Activated CD4-positive, alpha-beta T cell treated with anti-CD3 and anti-CD28 coated beads, Interleukin-2, amount 10 ng/mL, durations not matched to agents 24 days and 14 days (primary cell): ENCODE measurements around the gene EGFL8. TPM values are rescaled to one million over a fixed set of nuclear protein-coding genes. Genes with fewer than 3 reads are reported as not detected.
A peak's percentile ranks its signal among the peaks of the same experiment; 100 is the strongest.
"Not testable (repeated sequence)": the region's sequence is repeated elsewhere in the genome, so short reads cannot be mapped to it uniquely, and the experiment has no call there.

Source experiments
- DNase-seq: peaks from one replicate; pipeline ENCODE4 v3.0.0; 2022
- H3K27ac Mint-ChIP-seq: one replicate; pipeline ENCODE4 v1.8.0; 2022; ENCODE audit warnings: mild to moderate bottlenecking, mixed read lengths
- H3K27me3 Mint-ChIP-seq: one replicate; pipeline ENCODE4 v1.8.0; 2022; ENCODE audit warnings: mixed read lengths
- H3K36me3 Mint-ChIP-seq: one replicate; pipeline ENCODE4 v1.8.0; 2022; ENCODE audit warnings: low read depth, mild to moderate bottlenecking, mixed read lengths
- H3K4me1 Mint-ChIP-seq: one replicate; pipeline ENCODE4 v1.8.0; 2021; ENCODE audit warnings: mixed read lengths
- H3K4me3 Mint-ChIP-seq: one replicate; pipeline ENCODE4 v1.8.0; 2022; ENCODE audit warnings: mild to moderate bottlenecking, moderate library complexity, mixed read lengths
- H3K9me3 Mint-ChIP-seq: one replicate; pipeline ENCODE4 v1.8.0; 2021; ENCODE audit warnings: mixed read lengths
- intact Hi-C: fragments of 100-400 bp; cut with micrococcal nuclease; formaldehyde crosslinking; loops from one replicate; pipeline ENCODE4 v1.15.1; 2023
- total RNA-seq: library from RNA; stranded (reverse); gene quantifications from 2 replicates; pipeline ENCODE4 v1.2.3, GENCODE V29; 2022

The EGFL8 gene
- total RNA-seq, 1 donor from 2014 or later, result 8.6 TPM

DNA sequence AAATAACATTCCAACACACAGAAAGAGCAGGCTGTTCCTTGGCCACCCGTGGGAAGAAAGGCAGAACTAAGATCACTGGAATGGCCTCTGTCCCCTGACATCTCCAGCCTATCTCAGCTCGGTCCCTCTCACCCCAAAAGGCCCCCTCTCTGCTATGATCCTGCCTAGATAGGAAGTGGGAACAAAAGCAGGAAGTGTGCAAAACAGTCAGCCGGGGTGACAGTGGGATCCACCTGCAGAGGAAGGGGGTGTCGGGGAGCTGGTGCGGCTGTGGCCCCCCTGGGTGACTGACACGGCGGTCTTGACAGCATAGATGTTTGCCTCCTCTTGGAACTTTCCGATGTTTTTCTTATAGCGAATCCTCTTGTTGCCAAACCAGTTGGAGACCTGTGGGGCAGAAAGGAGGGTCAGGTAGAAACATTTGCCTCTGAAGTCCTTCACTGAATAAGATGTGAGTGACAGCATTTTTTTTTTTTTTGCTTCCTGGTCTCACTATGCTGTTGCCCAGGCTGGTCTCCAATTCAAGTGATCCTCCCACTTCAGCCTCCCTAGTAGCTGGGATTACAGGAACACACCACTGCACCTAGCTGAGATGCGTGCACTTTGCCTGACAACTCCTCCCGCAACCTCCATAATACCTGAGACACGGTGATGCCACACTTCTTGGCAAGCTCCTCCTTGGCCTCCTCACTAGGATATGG, 22.8 kb downstream of the EGFL8 start:
- Mint-ChIP-seq H3K9me3 (no peaks in the 10 kb centered on the region), H3K4me3 (peak overlapping the region; percentile 31), H3K4me1 (peaks cover 51% of the 10 kb centered on the region), H3K27ac (peak overlapping the region; percentile 89), H3K27me3 (no peaks in the 10 kb centered on the region), H3K36me3 (peaks cover 56% of the 10 kb centered on the region)
- intact Hi-C loops, result no loop called here
- DNase-seq, result no peak

DNA sequence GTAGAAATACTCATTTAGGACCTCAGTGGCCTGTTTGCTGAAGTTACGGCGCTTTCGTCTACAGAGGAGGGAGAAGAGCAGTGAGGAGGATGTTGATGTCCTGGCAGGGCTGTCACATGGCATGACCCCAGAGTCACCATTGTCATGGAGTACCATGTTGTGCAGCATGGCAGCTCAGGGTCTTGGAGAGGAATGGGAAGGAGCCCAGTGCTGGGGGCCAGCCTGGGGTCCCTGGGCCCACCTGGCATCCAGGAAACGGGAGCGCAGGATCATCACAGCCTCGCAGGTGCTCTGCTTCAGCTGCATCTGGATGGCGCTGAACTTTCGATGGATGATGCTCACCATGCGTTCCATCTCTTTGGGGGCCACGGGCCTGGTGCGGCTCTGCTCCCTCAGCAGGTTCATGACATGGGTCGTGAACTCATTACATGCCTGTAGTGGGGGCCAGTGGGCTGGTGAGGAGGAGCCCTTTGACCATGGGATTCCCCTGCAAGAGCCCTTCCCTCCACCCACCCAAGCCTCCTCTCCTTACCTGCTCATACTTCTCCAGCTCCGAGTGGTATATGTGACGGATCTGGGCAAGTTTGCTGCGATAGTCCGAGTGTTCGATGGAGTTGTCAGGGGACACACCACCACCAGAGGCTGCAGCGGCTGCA, 23.5 kb downstream of the EGFL8 start:
- Mint-ChIP-seq H3K36me3 (peaks cover 57% of the 10 kb centered on the region), H3K27ac (peak overlapping the region; percentile 81), H3K4me1 (peaks cover 51% of the 10 kb centered on the region), H3K4me3 (peak overlapping the region; percentile 87)
- intact Hi-C loops, DNase-seq, H3K27me3 Mint-ChIP-seq, H3K9me3 Mint-ChIP-seq: not testable (repeated sequence)

DNA sequence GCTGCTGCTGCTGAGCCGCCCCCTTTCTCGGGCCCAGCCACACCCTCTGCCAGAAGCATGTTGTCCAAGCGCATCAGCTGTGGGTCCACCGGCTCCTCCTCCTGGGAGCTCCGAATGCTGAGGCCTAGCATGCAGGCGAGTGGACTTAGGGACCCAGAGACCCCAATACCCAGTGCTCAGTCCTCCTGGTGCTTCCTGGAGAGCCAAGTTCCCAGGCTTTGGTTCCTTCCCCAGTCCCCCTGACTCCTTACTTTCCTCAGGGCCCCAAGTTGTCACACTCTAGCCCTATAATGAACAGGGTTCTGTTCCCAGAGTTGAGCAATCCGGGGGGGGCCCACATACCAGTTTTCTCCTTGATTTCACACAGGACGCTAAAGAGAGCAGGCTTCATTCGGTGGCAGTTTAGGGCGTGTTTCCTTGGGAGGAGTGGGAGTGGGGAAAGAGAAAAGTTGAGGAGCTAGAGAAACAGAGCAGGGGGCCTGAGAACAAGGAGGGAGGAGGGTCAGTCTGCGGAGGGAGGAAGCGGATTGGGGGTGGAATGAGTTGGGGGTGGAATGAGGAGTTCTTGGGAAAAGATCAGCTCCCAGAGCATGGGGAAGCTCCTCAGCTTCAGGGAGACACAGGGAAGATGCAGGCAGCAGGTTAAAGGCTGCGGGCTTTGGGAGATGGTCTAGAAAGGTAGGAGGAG, 24.1 kb downstream of the EGFL8 start:
- peak overlapping the region; percentile 87 for H3K4me3 Mint-ChIP-seq
- H3K36me3 Mint-ChIP-seq, result peaks cover 54% of the 10 kb centered on the region
- intact Hi-C loops, result no loop called here
- H3K27ac Mint-ChIP-seq, result peak overlapping the region; percentile 79
- H3K27me3 Mint-ChIP-seq, result no peaks in the 10 kb centered on the region
- peaks cover 50% of the 10 kb centered on the region for H3K4me1 Mint-ChIP-seq
- no peaks in the 10 kb centered on the region for H3K9me3 Mint-ChIP-seq
- no peak for DNase-seq

DNA sequence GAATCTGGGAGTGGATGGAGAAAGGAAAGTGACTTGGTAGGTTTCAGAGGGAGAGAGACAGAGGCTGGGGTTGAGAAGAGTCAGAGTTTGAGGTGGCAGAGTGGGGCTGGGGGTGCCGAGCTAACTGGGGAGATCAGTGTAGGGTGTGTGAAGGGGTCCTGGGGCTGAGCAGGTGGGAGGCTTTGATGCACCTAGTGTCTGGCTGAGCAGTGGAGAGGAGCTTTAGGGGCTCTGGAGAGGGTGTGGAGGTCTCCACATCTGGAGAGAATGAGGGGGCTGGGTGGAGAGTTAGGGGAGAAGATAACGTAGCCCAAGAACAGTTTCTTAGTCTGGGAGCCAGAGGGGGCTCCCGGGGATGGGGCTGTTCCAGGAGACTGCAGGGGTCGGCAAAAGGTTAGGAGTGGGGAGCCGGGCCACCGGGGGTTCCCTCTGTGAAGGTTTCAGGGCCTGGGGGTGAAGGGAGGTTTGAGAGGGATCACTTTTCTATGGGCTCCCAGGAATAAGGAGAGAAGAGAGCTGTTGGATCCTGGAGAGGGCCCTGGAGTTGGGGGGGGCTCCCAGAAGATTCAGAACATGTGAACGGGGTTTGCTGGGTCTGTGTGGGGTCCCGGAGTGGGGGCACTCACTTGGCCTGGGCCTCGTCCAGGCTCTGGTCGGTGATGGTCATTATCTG, 24.8 kb downstream of the EGFL8 start:
- Mint-ChIP-seq H3K36me3 (peaks cover 49% of the 10 kb centered on the region), H3K4me3 (peak overlapping the region; percentile 87), H3K4me1 (peaks cover 57% of the 10 kb centered on the region), H3K27ac (peak overlapping the region; percentile 79), H3K27me3 (no peaks in the 10 kb centered on the region), H3K9me3 (no peaks in the 10 kb centered on the region)
- intact Hi-C loops, result no loop called here
- no peak for DNase-seq

DNA sequence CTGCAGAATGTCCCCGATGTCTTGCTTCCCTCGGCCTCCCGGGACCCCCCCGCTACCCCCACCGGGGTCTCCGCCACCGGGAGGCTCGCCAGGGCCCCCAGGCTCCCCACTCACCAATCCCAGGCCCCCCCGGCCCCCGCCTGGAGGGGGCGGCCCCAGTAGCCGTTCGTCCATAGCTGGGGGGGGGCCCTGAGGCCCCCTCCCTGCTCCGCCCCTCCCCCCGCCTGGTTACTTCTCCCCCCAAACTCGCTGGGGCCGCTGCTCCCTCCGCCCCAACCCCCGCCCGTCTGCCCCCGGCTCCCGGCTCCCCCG, 25.3 kb downstream of the EGFL8 start:
- no peak for DNase-seq
- Mint-ChIP-seq H3K9me3 (no peaks in the 10 kb centered on the region), H3K4me1 (peaks cover 62% of the 10 kb centered on the region), H3K27me3 (no peaks in the 10 kb centered on the region), H3K36me3 (peaks cover 47% of the 10 kb centered on the region), H3K4me3 (peak overlapping the region; percentile 97), H3K27ac (peak overlapping the region; percentile 79)
- intact Hi-C loops, result loop anchor here (1.0 to 10.0 kb wide), 4 partner anchors 11 to 1975 kb away; partner anchors contain the start of genes ATF6B, RGL2, RNF5 and TRIM26

DNA sequence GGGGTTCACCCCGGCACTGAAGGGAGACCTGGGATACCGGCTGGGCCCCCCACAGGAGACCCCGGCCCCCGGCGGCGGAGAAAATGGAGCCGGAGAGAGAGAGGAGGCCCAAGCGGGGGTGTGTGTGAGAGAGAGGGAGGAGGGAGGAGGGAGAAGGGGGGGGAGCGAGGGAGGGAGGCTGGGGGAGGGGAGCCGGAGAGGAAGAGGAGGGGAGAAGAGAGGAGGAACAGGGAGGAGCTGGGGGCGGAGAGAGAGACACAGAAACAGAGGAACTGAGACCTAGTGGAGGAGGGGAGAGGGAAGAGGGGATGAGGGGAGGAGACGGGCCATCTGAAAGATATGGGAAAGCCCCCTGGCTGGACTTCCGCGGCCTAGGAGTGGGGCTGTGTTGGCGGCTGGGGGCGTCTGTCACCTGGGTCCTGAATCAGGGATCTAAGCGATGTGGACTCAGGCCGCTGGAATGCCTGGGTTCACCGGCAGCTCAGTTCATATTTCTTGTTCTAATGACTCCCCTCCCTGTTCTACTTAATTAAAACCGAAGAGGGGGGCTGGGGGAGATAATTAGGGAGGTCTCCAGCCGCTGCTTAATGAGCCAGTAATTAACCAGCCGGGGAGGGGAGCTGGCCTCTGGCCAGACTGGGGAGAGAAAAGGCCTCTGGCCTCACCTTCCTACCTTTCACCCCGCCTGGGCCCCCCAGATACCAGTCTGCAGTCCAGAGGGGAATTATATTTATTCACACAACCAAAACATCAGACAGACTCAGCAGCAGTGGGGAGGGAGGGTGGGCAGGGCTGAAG, 25.9 kb downstream of the EGFL8 start, which contains the start of gene PBX2:
PBX2 (minus strand) TSS at position 149 of the 798 bp plus-strand sequence. CDS start 287 bp downstream, outside the sequence.
- peak within 1 kb of the TSS; percentile 97 for H3K4me3 Mint-ChIP-seq
- H3K27me3 Mint-ChIP-seq, result no peaks in the 10 kb centered on the region
- intact Hi-C loops, result loop anchor here (1.0 to 10.0 kb wide), 4 partner anchors 12 to 1975 kb away; partner anchors contain the start of genes ATF6B, RGL2, RNF5 and TRIM26
- peaks cover 67% of the 10 kb centered on the region for H3K4me1 Mint-ChIP-seq
- H3K27ac Mint-ChIP-seq, result peak within 1 kb of the TSS; percentile 95
- no peaks in the 10 kb centered on the region for H3K9me3 Mint-ChIP-seq
- DNase-seq, result peak; percentile 94
- peaks cover 47% of the 10 kb centered on the region for H3K36me3 Mint-ChIP-seq

DNA sequence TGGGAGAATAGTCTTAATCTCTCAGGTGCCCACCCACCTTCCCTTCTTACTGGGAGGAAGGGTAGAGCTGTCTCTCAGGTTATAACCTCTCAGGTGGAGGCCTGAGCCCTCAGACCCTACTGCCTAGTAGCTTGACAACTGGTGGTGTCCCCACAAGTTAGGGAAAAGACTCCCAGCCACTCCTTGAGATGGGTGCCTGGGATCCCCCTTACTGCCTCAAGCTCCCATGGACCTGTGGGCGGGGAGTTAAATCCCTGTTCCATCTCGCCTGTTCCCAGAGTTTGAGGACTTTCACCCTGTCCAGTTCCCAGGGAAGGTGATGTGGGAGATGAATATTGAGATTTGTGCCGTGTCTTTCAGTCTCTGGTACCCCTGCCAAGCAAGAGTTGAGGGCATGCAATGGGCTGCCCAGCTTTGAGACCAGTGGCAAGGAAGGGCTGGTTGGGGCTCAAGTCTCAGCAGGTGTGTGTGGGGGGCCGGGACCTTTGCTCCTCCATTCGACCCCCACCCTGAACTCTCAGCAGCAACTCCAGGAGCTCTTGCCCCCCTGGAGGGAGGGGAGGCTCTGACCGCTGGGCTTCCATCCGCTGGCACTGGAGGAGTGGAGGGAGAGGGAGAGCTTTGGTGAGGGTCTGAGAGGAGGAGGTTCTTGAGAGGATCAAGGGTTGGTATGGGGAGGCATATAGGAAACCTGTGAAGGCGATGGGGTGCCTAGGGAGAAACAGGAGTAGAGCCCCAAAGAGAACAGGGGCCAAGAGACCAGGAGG, 26.7 kb downstream of the EGFL8 start:
- peaks cover 62% of the 10 kb centered on the region for H3K4me1 Mint-ChIP-seq
- DNase-seq, result no peak
- H3K9me3 Mint-ChIP-seq, result no peaks in the 10 kb centered on the region
- peak overlapping the region; percentile 95 for H3K27ac Mint-ChIP-seq
- no peaks in the 10 kb centered on the region for H3K27me3 Mint-ChIP-seq
- intact Hi-C loops, result loop anchor here (1.0 to 10.0 kb wide), 4 partner anchors 13 to 1976 kb away; partner anchors contain the start of genes ATF6B, RGL2, RNF5 and TRIM26
- peaks cover 40% of the 10 kb centered on the region for H3K36me3 Mint-ChIP-seq
- peak overlapping the region; percentile 97 for H3K4me3 Mint-ChIP-seq

DNA sequence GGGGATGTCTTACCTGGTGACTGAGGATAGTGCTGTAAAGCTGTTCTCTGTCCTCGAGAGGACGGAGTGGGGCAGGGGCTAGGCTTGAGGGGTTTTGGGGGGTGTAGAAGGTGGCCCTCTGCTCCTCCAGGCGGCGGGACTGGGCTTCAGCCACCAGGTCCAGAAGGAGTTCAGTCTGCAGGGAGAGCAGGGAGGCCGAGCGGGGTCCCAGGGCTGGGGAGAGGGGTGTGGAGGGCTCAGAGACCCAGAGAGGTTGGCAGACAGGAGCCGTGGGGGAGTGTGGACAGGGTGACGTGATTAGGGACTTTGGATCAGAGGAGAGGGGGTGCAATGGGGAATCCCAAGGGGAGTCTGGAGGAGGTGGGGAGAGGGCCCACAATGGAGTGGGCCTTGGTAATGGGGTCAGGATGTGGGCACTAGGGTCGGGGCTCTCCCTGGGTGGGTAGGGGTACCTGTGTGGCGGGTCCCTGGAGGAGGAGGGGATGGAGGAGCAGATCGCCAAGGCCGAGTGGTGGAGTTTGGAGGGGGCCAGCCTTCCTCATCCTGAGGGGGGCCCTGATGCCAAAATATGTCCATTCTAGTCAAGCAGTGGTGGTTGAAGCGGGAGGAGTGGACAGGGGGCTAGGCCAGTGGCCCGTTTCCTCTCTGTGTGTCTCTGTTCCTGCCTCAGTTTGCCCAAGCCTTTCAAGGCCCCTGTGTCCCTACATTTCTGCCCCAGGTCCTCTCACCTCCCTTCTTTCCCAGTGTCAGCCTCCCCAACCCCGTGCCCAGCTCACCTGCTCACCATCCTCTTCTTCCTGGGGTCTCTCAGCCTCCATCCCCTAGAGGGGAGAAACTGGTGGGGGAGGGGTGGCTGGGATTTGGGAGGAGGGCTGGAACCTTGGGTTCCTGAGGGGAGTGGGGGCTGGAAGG, 27.6 kb downstream of the EGFL8 start:
- Mint-ChIP-seq H3K4me1 (peaks cover 59% of the 10 kb centered on the region), H3K36me3 (peaks cover 31% of the 10 kb centered on the region), H3K27ac (peak overlapping the region; percentile 95), H3K9me3 (no peaks in the 10 kb centered on the region), H3K27me3 (no peaks in the 10 kb centered on the region), H3K4me3 (peak overlapping the region; percentile 97)
- peak; percentile 75 for DNase-seq
- intact Hi-C loops, result loop anchor here (10.0 kb wide), 2 partner anchors 1103 to 1977 kb away; partner anchors contain the start of genes RGL2 and TRIM26

DNA sequence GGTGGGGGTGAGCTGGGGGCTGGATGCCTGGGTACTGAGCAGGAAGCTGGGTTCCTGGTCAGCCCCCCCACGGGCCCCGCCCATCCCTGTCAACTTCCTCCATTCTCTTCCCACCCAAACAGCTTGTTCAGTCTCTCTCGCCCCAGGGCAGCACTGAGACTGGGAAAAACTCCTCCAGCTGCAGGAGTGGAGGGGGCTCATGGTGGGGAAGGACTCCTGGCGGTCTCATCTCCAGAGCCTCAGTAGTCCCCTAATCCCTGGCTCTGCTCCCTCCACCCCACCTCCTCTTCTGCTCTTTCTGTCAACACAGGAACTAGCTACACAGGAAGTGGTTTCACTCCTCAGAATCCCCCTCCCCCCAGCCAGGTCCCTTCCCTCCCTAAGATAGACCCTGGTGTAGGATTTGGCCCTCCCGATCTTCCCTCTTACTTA, 28.2 kb downstream of the EGFL8 start, which contains the start of gene GPSM3:
GPSM3 (minus strand) TSS at position 36 of the 432 bp plus-strand sequence. CDS start 130 bp downstream, outside the sequence.
- intact Hi-C loops, result loop anchor here (10.0 kb wide), 2 partner anchors 1102 to 1978 kb away; partner anchors contain the start of genes RGL2 and TRIM26
- Mint-ChIP-seq H3K27ac (peak within 1 kb of the TSS; percentile 95), H3K36me3 (peaks cover 25% of the 10 kb centered on the region), H3K27me3 (no peaks in the 10 kb centered on the region), H3K4me3 (peak within 1 kb of the TSS; percentile 97), H3K4me1 (peaks cover 55% of the 10 kb centered on the region), H3K9me3 (no peaks in the 10 kb centered on the region)
- peak; percentile 88 for DNase-seq

DNA sequence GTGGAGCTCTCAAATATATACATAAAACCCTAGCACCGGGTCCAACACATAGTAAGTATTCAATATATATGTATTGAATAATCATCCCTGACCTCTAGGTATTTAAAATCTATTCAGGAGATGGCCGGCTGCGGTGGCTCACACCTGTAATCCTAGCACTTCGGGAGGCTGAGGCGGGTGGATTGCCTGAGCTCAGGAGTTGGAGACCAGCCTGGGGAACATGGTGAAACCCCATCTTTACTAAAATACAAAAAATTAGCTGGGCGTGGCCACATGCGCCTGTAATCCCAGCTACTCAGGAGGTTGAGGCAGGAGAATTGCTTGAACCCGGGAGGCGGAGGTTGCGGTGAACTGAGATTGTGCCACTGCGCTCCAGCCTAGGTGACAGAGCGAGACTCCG, 28.7 kb downstream of the EGFL8 start:
- H3K4me1 Mint-ChIP-seq, result peaks cover 53% of the 10 kb centered on the region
- H3K27me3 Mint-ChIP-seq, H3K9me3 Mint-ChIP-seq, DNase-seq: not testable (repeated sequence)
- peaks cover 23% of the 10 kb centered on the region for H3K36me3 Mint-ChIP-seq
- H3K27ac Mint-ChIP-seq, result peak overlapping the region; percentile 95
- peak overlapping the region; percentile 97 for H3K4me3 Mint-ChIP-seq
- intact Hi-C loops, result loop anchor here (10.0 kb wide), 2 partner anchors 1102 to 1978 kb away; partner anchors contain the start of genes RGL2 and TRIM26

DNA sequence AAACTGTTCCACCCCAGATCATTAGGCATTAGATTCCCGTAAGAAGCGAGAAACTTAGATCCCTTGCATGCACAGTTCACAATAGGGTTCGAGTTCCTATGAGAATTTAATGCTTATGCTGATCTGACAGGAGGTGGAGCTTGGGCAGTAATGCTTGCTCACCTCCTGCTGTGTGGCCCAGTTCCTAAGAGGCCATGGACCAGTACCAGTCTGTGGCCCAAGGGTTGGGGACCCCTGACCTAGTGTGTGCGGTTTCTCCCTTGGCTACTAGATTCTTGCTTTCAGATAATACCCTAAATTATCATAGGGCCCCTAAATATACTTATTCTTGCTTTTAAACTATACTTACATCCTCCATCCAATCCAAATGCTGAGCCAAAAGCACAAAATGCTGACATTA, 30.0 kb downstream of the EGFL8 start:
- H3K36me3 Mint-ChIP-seq, result peaks cover 13% of the 10 kb centered on the region
- no peak for DNase-seq
- no peaks in the 10 kb centered on the region for H3K9me3 Mint-ChIP-seq
- H3K27ac Mint-ChIP-seq, result peak overlapping the region; percentile 96
- H3K27me3 Mint-ChIP-seq, result no peaks in the 10 kb centered on the region
- intact Hi-C loops, result loop anchor here (2.0 to 10.0 kb wide), 3 partner anchors 76 to 1980 kb away; partner anchors contain the start of genes RGL2 and TRIM26
- peak overlapping the region; percentile 98 for H3K4me3 Mint-ChIP-seq
- H3K4me1 Mint-ChIP-seq, result peaks cover 43% of the 10 kb centered on the region
